GM20000 (cell line): Measurements from ENCODE around the gene IL9.

Source experiments
- DNase-seq: peaks from one replicate; pipeline ENCODE4 v3.0.0; 2012; ENCODE audit warnings: low spot score
- TF ChIP-seq, protein P1 (sequence below): IDR thresholded peaks from 2 replicates; pipeline ENCODE4 v1.5.1; 2012; ENCODE audit warnings: mild to moderate bottlenecking, control low read depth; ENCODE audit errors: extremely low read depth, missing control alignments

IL9 gene

DNA sequence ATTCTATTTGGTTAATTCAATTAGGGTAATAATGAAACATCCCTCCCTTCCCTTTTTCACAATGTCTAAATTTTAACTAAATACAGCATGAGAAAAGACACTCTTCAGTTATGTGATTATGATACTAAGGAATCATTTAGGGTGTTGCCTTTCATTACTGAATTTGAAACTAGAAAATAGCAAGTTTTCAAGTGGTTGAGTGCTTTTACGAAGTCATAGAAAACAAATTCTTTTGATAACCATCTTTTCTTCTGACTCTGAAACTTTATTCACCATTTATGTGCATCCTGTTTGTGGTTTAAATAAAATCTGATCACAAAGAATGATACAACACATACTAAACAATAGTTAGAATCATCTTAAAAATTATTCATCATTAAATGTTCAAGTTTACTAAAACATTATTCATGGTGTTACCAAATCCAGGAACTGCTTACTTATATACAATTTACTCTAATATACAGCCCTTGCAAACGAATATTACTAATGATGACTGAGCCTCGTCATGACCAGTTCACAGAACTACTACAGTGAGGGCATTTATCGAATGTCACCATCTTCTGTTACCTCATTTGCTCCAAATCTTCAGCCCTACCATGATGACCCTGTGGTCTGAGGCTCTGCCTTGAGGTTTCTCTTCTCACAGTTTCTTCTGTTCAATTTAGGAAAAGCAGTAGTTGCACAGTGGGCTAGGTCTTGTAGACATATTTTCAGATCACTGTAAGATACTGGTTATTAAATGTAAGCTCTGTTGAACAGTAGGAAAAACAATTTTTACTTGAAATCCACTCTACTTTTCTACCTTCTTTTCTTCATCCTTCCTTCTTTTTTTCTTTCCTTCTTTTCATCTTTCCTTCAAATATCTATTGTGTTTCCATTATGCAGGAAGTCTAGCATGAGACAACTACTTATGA lies 18.3 kb upstream of the IL9 start:
- DNase-seq, result no peak
- TF ChIP-seq, protein P1, sequence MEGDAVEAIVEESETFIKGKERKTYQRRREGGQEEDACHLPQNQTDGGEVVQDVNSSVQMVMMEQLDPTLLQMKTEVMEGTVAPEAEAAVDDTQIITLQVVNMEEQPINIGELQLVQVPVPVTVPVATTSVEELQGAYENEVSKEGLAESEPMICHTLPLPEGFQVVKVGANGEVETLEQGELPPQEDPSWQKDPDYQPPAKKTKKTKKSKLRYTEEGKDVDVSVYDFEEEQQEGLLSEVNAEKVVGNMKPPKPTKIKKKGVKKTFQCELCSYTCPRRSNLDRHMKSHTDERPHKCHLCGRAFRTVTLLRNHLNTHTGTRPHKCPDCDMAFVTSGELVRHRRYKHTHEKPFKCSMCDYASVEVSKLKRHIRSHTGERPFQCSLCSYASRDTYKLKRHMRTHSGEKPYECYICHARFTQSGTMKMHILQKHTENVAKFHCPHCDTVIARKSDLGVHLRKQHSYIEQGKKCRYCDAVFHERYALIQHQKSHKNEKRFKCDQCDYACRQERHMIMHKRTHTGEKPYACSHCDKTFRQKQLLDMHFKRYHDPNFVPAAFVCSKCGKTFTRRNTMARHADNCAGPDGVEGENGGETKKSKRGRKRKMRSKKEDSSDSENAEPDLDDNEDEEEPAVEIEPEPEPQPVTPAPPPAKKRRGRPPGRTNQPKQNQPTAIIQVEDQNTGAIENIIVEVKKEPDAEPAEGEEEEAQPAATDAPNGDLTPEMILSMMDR, result no peak

DNA sequence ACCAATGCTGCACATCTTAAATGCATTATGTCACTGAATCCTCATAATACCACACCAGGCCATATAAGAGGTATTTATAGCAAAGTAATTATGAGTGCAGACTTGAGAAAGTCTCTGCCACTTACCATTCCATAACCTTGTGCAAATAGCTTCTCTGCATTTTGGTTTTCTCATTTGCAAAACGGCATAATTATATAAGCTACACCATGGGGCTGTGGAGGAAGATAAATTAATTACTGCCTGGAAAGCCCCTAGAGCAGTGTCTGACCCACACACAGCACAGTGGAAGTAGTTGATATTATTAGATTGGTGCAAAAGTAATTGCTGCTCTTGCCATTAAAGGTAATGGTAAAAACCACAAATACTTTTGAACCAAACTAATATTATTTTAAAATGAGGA lies 9.5 kb upstream of the IL9 start:
- TF ChIP-seq, protein P1, result no peak
- no peak for DNase-seq

DNA sequence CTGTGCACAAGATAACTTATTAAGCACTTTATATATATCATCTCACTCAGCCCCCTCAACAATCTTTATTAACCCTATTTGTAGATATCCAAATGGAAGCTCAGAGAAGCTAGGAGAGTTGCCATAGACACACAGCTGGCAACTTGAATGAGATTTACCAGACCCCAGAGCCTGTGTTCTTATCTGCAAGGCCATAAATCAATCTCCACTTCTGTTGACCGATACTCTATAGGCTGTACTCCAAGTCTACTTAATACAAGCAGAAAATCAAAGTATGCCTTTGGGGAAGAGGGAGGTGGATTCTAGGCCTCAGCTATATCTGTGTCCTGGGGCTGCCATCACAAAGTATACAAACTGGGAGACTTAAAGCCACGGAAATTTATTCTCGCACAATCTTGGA lies 6.0 kb upstream of the IL9 start:
- TF ChIP-seq, protein P1, result no peak
- no peak for DNase-seq

DNA sequence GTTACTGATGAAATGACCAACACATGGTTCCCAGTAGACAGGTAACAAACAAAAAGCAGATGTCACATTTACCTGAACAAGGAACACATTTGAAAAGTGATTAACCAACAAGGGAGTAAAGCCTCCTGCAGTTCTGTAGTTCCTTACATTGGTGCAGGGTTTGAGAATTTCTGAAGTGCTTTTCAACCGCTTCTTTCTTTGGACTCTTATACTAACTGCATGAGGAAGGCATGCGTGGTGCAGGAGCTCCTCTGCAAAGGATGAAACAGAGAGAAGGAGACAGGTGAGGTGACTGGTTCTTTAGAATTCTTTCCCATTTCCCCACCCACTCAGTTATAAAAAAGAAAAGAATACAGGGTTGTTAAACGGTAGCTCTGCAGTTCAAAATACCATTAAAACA lies 4.6 kb upstream of the IL9 start:
- no peak for DNase-seq
- TF ChIP-seq, protein P1, result no peak

DNA sequence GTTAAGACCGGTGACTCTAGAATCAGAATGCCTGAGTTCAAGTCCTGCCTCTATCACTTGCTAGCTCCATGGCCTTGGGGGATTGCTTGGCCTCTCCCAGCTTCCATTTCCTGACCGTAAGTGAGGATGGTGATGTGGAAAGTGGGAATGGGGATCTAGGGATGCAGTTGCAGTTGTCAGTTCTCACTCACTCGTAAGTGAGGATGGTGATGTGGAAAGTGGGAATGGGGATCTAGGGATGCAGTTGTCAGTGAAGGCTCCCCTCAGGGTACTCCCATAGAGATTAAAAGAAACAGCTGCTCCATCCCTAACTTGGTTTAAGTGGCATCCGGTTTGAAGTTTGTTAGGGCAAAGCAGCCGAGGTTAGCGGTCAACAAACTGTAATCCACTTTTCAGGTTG lies 3.0 kb upstream of the IL9 start:
- DNase-seq, result no peak
- TF ChIP-seq, protein P1, result no peak

DNA sequence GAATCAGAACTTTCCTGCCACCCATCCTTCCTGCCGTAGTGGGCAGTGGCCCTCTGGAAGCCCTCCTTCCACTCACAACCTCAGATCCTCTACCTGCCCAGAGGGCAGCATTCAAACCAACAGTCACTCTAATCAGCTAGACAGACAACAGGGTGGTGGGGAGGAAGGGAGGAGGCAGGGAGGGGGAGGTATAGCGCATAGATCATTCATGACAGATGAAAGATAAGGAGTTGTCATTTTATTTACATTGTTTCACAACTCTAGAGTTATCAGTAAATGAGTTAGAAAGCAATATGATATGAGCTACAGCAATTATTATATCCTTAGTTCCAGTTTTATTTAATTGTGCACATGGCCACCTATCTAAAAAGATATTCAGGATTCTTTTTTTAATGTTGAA lies 852 bp downstream of the IL9 start:
- no peak for DNase-seq
- TF ChIP-seq, protein P1, result no peak

DNA sequence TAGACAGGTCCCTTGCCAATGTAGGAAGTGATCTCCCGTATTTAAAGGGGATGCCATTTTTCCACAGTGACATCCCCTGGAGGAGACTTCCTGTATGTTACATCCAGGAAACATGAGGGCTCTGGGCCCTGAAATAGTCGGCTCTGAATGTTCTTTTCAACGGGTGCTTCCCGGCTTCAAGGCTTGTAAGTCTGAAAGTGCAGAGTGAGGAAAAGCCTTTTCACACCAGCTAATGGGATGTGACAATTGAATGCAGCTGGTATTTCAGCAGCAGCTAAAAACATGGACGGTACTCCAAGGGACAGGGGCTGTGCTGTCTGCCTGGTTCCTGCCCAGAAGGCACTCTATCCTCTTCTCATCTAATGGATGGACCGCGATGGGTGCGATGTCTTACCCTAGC lies 1.4 kb downstream of the IL9 start:
- TF ChIP-seq, protein P1, result no peak
- no peak for DNase-seq
